NCI-H146 (cell line): Measurements from ENCODE around the gene GALNS.
A peak's percentile ranks its signal among the peaks of the same experiment; 100 is the strongest.
"Not testable (repeated sequence)": the region's sequence is repeated elsewhere in the genome, so short reads cannot be mapped to it uniquely, and the experiment has no call there.

Experiments
- DNase-seq: peaks from one replicate; lab custom pipeline; 2025; lab: John Stamatoyannopoulos, UW

The GALNS gene

DNA sequence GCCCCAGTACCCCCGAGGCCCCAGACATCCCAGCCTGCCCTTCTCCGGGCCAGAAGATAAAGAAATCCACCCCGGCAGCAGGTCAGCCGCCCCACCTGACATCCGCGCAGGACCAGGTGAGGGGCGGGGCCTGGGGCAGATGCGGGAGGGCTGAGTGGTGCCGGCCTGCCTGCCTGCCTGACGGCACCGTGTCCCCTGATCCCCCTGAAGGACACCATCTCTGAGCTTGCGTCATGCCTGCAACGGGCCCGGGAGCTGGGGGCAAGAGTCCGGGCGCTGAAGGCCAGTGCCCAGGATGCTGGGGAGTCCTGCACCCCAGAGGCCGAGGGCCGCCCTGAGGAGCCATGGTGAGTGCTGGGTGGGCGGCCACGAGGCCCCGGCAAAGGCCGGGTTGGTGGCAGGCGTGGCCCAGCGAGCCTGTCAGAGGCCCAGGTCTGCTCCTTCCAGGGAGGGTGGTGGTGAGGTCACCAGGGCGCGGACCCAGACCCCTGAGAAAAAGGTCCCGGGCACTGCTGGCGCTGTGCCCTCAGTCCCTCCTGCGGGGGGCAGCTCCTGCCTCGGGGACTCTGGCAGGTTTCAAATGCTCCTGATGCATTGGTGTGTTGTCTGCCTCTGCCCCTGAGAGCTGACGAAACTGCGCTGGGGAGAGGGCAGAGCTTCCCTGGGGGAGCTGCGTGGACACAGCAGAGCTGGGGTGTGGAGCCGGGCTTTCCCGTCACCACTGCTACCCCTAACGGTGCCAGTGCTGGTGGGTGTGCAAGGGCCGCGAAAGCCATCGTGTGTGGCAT lies 52.0 kb downstream of the GALNS start:
- peak; percentile 70 for DNase-seq

DNA sequence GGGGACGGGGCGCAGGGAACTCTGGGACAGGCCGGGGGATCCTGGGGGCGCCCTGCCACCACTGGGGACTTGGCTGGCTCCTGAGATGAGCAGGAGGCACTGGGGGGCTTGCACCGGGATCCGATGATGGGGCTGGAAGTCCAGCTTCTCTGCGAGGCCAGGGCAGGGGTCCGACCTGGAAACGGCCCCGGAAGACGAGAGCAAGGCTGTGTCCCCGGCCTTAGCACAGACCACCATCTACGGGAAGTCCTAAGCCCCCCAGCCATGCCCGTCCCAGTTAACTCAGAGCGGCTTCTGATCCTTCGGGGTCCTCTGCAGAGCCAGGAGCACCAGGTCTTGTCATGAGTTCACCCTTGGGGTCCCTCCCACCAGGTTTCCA lies 52.6 kb downstream of the GALNS start:
- no peak for DNase-seq

DNA sequence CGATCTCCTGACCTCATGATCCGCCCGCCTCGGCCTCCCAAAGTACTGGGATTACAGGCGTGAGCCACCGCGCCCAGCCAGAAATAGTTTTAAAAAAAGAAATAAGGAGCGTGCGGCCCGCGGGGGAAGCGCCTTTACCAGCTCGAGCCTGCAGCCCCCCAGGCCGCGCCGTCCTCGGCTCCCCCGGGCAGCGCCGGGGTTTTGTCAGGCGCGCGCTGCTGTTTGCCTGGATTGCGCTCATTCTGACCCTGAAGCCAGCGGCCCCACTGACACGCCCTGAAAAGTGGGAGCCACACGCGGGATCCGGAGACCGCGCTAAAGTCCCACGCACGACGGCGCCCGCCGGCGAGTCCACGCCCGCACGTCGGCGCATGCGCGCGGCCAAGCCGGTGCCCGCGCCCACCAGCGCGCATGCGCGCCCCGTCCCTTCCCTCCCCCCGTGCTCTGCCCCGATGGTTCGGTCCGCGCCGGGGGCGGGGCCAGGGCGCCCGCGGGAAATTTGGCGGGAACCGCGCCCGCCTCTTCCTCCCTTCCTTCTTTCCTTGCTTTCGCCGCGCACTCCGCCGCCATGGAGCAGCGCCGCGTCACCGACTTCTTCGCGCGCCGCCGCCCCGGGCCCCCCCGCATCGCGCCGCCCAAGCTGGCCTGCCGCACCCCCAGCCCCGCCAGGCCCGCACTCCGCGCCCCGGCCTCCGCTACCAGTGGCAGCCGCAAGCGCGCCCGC lies 53.3 kb downstream of the GALNS start, which contains the start of gene CDT1:
Gene CDT1, plus strand, starts transcription at position 526 of the 724 bp plus-strand sequence. Its CDS starts 43 bp downstream, at position 569.
- peak; percentile 65 for DNase-seq

DNA sequence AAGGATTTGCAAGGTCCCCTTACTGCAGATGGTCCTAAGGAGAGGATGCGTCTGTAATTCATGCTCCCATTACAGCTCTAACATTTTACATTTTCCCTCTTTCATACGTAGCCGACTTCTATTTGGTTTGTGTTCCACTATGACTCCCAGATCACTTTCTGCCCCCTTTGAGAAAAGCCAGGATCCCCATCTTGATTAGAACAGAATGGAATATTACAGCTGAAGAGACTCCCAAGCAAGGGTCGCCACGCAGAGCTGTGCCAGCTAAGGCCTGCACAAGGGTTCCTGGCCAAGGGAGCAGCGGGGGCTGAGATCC lies 56.5 kb downstream of the GALNS start:
- DNase-seq, result no peak

DNA sequence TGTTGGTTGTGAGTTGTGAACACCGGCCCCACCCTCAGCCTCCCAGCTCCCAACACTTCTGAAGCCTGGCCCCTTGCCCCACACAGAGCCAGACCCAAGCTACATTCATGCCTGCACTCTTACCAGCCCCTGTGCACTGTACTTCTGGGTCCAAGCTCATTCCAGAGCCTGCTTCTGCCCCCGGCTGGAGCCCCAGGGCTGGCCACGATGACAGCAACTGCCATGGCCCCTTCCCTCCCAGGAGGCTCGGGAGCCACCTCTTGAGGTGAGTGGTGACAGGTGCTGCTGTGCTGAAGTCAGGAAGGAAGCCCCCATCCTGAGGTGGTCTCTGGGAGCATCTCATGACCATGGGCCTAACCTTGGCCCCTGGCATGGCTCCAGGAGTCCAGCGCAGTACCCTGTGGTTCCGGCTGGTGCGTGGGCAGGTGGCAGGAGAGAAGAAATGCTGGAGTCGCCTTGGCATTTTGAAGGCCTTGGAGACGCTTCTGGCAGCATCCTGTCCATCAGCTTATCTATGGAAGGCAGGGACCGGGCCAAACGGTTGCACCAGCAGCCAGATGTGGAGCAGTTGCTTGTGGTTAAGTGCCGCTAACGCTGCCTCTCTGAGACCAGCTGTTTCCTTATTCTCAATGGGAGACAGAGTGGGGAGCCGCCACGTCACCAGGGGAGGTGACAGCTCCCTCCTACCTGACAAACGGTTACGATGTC lies 57.0 kb downstream of the GALNS start:
- no peak for DNase-seq

DNA sequence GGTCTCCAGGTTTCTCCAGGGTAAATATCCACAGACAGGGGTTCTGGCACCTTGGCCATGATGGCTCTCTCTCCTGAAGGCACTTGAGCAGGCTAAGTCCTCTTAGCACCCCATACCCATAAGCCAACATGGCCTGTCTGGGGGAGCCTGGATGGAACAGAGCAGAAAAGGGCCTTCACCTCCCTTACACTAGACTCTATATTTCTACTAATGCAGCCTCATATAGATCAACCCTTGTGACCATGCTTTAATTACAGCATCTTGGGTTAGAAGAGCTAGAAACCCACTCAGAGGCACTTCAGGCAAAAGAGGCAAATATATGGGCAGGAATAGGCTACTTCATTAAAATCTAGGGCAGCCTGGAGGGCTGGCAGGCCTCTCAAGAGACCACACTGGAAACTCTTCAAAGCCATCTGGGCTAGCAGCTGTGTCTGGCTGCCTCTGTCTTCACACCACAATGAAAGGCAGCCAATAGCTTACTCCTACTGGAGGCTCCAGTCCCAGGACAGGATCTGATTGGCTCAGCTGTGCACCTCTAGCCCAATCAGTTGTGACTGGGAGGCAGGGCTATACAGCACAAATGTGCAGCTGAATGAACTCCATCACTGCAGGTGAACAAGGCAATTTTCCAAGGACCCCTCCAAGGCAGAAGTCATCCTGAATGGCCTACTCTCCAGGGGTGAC lies 57.8 kb downstream of the GALNS start:
- DNase-seq, result no peak

DNA sequence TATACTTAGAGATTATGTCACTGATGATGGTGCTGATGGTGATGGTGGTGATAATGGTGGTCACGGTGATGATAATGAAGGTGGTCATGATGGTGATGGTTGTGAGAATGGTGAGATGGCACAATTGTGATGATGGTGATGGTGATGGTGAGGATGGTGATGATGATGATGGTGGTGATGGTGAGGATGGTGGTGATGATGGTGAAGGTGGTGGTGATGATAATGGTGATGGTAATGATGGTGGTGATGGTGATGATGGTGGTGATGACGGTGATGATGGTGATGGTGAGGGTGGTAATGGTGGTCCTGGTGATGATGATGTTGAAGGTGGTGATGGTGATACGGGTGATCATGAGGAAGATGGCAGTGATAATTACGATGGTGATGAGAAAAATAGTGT lies 58.7 kb downstream of the GALNS start:
- no peak for DNase-seq

DNA sequence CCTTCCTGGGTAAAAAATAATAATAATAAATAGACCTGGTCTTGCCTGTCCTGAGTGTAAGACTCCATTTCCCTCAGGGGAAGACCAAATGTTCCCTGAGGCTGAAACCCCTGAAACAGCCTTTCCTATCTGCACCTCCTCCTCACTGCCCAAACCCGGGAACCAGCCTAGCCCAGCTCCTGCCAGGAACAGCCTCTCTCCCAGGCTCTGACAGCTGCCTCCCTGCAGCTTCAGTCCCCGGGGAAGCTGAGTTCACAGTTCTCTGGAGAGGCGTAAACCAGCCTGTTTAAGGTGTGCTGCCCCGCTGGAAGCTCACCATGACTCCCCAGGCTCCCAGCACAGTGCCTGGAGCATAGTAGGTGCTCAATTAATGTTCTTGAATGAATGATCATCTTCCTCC lies 60.5 kb downstream of the GALNS start:
- no peak for DNase-seq

DNA sequence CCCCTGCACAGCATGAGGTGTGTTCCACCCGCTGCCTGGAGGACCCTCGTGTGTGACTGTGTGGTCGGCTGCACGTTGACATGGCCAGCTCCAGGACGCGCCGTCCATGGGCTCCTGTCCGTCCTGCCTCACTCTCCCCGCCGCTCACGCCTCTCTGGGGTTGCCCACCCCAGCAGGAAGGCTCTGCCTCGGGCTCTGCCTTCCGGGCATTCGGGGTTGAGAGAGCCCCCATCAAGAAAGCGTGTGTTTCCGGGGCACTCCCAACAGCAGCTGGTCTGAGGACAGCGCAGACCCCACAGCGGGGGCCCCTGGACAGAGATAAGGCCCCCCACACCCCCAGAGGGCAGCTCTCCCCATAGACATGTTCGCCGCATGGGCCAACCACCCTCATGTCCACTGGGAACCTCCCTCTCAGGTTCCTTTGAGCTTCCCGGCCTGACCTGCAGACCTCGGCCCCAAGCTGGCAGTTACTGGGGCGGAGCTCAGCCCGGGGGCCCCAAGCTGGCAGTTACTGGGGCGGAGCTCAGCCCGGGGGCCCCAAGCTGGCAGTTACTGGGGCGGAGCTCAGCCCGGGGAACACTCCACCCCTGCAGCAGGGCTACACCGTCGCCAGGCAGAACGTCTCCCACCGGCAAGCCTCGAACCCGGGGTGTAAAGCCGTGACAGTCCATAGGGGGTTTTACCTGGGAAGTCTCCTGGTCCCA lies 63.3 kb downstream of the GALNS start:
- no peak for DNase-seq

DNA sequence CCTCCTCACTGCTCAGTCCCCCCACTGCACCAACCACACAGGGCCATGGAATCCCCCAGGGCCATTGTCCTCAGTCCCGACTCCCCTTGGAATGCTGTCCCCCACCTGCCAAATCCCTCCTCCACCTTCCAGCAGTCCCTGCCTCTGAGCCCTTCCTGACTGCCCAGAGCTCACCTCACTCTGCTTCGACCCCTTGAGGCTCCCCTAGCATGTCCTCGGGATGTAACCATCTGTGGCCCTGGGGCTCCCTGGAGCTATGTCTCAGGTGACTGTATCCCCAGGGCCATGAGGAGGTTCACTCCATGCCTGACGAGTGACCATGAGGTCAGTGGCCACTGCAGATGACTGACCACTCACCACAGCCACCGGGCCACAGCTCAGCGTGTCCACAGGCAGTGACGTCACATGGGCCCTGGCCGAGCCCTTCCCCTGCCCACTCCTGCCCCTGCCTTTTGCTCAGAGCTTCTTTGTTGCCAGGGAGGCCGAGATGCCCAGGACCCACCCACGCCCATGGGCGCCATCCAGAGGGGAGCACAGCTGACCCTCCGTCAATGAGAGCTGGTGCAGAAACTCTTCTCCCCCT lies 64.0 kb downstream of the GALNS start:
- no peak for DNase-seq

DNA sequence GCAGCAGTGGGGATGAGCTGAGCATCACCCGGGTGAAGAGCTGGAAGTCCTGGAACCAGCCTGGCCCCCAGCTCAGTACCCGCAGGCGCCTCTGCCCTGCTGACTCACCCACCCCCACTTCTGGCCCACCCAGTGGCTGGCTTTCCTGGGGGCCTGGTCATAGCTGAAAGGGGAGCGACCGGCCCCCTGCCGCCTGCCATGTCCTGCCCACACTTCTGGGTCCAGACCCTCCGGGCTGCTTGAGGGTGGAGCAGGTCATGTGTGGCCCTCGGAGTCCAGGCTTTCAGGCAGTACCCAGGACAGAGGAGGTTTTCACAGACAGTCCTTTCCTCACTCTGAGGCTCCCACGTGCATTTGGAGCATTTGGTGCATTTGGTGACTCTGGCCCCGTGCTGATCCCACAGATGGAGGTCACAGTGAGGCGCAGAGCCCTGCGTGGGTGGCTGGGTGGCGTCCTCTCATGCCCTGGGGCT lies 64.6 kb downstream of the GALNS start:
- DNase-seq, result no peak

DNA sequence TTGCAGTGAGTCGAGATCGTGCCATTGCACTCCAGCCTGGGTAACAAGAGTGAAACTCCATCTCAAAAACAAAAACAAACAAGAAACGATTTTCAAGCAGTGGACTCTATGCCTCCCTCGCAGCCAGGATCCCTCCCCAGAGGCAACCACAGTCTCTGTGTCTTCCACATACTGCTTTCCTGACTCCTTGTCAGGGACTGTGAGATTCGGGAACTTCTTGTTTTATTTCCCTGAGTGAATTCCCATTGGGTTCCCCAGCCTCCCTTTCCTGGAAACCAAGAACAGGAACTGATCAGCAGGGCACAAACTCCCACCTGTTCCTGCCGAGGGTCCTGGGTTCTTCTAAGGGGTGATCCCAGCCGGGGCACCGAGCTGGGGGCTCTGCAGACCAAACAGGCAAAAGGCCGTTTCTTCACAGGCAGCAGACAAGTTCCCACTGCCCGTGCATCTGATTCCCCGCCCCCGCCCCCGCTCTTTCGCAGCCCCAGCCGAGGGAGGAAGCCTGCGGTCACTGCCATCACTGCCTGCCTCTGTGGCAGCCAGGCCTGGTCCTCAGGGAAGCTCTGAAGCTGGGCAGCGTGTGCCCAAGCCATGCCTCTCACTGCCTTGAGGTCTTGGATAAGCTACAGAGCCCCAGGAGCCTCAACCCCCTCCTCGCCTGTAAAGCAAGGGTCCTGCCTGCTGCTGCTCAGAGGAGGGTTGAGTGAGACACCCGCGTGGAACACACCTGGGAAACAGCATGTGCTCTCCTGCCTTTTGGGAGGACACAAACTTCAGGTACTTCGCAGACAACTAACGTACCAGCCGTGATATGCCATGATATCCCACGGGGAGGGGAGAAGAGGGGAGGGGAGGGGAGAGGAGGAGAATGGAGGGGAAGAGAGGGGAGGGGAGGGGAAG lies 66.2 kb downstream of the GALNS start:
- no peak for DNase-seq

DNA sequence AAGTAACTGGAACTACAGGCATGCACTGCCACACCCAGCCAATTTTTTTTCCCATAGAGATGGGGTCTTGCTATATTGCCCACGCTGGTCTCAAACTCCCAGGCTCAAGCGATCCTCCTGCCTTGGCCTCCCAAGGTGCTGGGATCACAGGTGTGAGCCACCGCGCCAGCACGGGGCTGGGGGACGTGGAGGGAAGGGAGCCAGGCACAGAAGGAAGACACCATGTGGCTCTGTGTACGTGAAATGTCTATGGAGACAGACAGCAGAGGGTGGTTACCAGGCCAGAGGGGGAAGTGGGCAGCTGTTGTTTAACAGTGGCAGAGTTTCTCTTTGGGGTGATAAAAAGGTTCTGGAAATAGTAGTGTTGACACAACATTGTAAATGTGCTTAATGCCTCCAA lies 67.2 kb downstream of the GALNS start:
- no peak for DNase-seq

DNA sequence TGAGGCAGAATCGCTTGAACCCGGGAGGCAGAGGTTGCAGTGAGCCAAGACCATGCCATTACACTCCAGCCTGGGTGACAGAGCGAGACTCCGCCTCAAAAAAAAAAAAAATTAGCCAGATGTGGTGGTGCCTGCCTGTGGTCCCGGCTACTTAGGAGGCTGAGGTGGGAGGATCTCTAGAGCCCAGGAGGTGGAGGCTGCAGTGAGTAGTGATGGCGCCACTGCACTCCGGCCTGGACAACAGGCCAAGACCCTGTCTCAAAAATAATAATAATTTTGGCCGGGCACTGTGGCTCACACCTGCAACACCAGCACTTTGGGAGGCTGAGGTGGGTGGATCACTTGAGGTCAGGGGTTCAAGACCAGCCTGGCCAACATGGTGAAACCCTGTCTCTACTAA lies 68.0 kb downstream of the GALNS start:
- DNase-seq, result not testable (repeated sequence)

DNA sequence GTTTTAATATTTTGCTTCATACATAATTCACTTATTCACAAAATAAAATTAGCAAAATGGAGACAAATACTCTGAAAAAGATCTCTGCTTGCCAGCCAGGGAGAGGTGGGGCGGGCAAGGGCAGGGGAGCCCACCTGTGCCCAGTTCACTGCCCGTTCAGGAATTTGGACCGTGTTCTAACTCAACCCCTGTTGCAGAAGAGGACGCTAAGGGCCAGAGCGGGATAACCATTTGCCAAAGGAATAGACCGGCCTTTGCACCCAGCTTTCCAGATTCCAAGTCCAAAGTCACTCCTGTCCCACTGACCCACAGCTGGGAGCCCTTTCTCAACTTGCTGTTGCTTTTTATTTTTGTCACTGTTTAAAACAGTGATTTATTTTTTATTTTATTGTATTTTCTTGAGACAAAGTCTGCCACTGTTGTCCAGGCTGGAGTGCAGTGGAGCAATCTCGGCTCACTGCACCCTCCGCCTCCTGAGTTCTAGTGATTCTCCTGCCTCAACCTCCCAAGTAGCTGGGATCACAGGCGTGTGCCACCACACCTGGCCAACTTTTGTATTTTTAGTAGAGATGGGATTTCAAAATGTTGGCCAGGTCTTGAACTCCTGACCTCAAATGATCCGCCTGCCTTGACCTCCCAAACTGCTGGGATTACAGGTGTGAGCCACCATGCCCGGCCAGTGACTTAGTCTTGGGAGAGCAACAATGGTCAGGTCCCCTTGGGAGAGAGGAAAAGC lies 69.0 kb downstream of the GALNS start:
- no peak for DNase-seq

DNA sequence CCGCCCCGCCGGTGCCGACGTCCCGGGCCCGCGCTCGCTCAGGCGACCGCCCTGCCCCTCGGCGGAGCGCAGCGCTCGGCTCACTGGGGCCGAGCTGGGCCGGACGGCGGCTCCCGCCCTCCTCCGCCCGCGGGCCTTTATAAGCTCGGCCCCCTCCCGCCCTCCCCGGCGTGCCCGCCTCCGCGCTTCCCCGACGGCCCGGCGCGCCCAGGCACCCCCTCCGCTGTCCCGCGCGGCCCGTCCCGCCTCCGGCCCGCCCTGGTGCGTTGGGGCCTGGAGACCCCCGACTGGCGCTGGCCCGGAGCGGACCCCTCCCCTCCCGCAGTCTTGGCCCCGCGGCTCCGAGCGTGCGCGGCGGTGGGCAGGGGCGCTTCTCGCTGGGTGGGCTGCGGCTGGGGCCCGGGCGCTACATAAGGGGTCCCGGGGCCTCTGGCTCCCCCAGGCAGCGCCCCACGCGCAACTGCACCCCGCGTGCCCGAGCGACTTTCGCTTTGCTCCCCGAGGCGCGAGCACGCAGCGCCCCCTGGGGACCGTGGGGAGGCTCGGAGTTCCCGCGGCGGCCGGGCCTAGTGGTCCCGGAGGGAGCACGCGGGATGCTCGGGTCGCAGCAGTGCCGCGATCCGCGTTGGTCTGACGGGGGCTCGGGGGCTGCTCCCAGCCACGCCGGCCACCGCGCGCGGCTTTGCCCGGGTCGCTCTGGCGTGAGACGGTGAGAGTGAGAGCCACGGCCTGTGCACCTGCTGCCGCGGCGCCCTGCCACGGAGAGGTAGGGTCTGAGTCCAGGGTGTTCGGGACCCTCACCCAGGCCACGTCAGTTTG lies 71.4 kb downstream of the GALNS start, which contains the start of gene PIEZO1:
Gene PIEZO1, minus strand, starts transcription at position 115 of the 819 bp plus-strand sequence. CDS start 256 bp downstream, outside the sequence.
- DNase-seq, result no peak

DNA sequence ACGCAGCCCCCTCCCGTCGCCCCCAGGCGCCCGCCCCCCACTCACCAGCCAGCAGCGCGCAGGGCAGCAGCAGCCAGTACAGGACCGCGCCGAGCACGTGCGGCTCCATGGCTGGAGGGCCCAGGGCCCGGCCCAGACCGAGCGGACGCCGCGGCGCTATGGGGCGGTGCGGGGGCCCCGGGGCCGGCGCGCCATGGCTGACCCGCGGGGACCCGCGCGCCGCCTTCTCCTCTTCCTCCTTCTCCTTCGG lies 72.0 kb downstream of the GALNS start:
- DNase-seq, result no peak

DNA sequence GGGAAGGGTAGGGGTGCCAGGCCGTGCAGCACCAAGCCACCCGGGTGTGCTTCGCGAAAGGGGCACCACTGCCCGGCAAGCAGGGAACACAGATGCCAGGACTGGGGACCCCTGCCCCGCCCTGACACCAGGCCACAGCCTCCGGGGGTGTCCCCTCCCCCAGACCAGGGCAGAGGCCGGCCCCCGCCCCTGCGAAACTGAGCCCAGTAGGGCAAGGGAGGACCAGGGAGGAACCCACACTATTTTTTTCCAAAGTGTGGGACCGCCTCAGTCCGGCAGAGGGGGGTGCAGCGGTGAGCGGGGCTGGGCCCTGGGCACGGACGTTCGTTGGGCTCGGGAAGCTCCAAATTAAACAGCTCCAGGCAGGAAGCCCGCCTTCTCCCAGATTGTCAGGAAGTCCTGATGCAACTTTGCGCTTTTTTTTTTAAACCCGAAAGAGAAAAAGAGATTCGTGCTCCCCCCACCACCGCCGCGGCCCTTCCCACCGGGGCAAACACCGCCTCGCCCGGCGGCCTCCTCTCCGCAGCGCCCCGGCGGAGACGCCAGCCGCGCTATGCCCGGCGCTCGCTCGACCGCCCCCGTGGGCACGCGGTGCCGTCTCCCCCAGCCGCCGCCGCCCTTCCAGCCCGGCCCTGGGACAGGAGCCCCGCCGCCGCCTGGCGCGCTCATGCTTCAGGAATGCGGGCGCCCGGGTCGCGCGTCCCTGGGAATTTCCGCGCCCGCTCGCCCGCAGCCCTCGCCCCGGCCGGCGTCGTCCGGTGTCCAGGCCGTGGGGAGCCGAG lies 72.5 kb downstream of the GALNS start:
- no peak for DNase-seq
